ENCODE data around the gene GABARAPL2.

GABARAPL2 gene

GRCh38 chr16:75579281-75579834 lies 13.2 kb downstream of the GABARAPL2 start:
- Histone ChIP-seq H2AFZ (ENCODE audit: low read depth, low read length) (no peak overlapping the region), H3K27ac (ENCODE audit: low read length) (no peak overlapping the region), H4K20me1 (ENCODE audit: insufficient read depth, low read length) (peaks cover 13% of the 10 kb centered on the region), H3K27me3 (ENCODE audit: insufficient read depth, low read length, poor library complexity) (no peaks in the 10 kb centered on the region), H3K4me1 (ENCODE audit: insufficient read depth, low read length) (no peaks in the 10 kb centered on the region), H3K4me2 (ENCODE audit: insufficient read depth, low read length) (no peak overlapping the region), H3K9ac (ENCODE audit: low read depth, low read length) (no peak overlapping the region), H3K79me2 (ENCODE audit: insufficient read depth, low read length) (peaks cover 2% of the 10 kb centered on the region; the same call in 1 of the 2 replicates), H3K4me3 (ENCODE audit: low read depth in 1 of 2, low read length in 2 of 2) (no peak overlapping the region), H3K9me3 (ENCODE audit: insufficient read depth, low read length, severe bottlenecking) (no peaks in the 10 kb centered on the region), H3K36me3 (ENCODE audit: insufficient read depth, low read length) (peaks cover 58% of the 10 kb centered on the region)
- DNase-seq, result no peak
- TF ChIP-seq EZH2 (IDR thresholded peaks at IDR 0.05; ENCODE audit: borderline replicate concordance, low read depth, low read length, severe bottlenecking) (no peak), CTCF (IDR thresholded peaks at IDR 0.05; ENCODE audit: borderline replicate concordance, extremely low read depth, low read length, poor library complexity, severe bottlenecking) (no peak)
- no peak for ATAC-seq (ENCODE audit: insufficient read depth, low read depth)

- no peak for ATAC-seq (ENCODE audit: insufficient read depth, low read depth)
Observed at GRCh38 chr16:75584108-75584507, 17.9 kb downstream of the GABARAPL2 start.

GRCh38 chr16:75588716-75589115 lies 22.5 kb downstream of the GABARAPL2 start:
- DNase-seq (no peak), ATAC-seq (ENCODE audit: insufficient read depth, low read depth) (no peak)
- no peak overlapping the region for H3K4me3 ChIP-seq (ENCODE audit: low read depth in 1 of 2, low read length in 2 of 2)

More at GRCh38 chr16:75584108-75584507, 17.9 kb downstream of the GABARAPL2 start:
- no peaks in the 10 kb centered on the region for H3K27me3 ChIP-seq (ENCODE audit: insufficient read depth, low read length, poor library complexity)
- peaks cover 25% of the 10 kb centered on the region for H3K36me3 ChIP-seq (ENCODE audit: insufficient read depth, low read length)
- H2AFZ ChIP-seq (ENCODE audit: low read depth, low read length), result no peak overlapping the region
- no peaks in the 10 kb centered on the region for H3K4me1 ChIP-seq (ENCODE audit: insufficient read depth, low read length)
- H3K79me2 ChIP-seq (ENCODE audit: insufficient read depth, low read length), result no peaks in the 10 kb centered on the region
- no peak overlapping the region for H3K4me3 ChIP-seq (ENCODE audit: low read depth in 1 of 2, low read length in 2 of 2)
- H3K9me3 ChIP-seq (ENCODE audit: insufficient read depth, low read length, severe bottlenecking), result no peaks in the 10 kb centered on the region
- no peak for DNase-seq
- no peak overlapping the region for H3K9ac ChIP-seq (ENCODE audit: low read depth, low read length)
- TF ChIP-seq EZH2 (IDR thresholded peaks at IDR 0.05; ENCODE audit: borderline replicate concordance, low read depth, low read length, severe bottlenecking) (no peak), CTCF (IDR thresholded peaks at IDR 0.05; ENCODE audit: borderline replicate concordance, extremely low read depth, low read length, poor library complexity, severe bottlenecking) (no peak)
- no peak overlapping the region for H3K4me2 ChIP-seq (ENCODE audit: insufficient read depth, low read length)
- no peak overlapping the region for H3K27ac ChIP-seq (ENCODE audit: low read length)
- peaks cover 3% of the 10 kb centered on the region; the same call in 1 of the 2 replicates for H4K20me1 ChIP-seq (ENCODE audit: insufficient read depth, low read length)

More at GRCh38 chr16:75588716-75589115, 22.5 kb downstream of the GABARAPL2 start:
- Histone ChIP-seq H3K27me3 (ENCODE audit: insufficient read depth, low read length, poor library complexity) (no peaks in the 10 kb centered on the region), H3K27ac (ENCODE audit: low read length) (no peak overlapping the region), H3K36me3 (ENCODE audit: insufficient read depth, low read length) (peaks cover 19% of the 10 kb centered on the region), H3K79me2 (ENCODE audit: insufficient read depth, low read length) (no peaks in the 10 kb centered on the region), H4K20me1 (ENCODE audit: insufficient read depth, low read length) (0 out of 2 replicates have a peak, but pooled peaks cover 3% of the 10 kb centered on the region), H3K4me1 (ENCODE audit: insufficient read depth, low read length) (no peaks in the 10 kb centered on the region), H3K9ac (ENCODE audit: low read depth, low read length) (no peak overlapping the region), H3K4me2 (ENCODE audit: insufficient read depth, low read length) (no peak overlapping the region), H2AFZ (ENCODE audit: low read depth, low read length) (no peak overlapping the region), H3K9me3 (ENCODE audit: insufficient read depth, low read length, severe bottlenecking) (no peaks in the 10 kb centered on the region)
- TF ChIP-seq EZH2 (IDR thresholded peaks at IDR 0.05; ENCODE audit: borderline replicate concordance, low read depth, low read length, severe bottlenecking) (no peak), CTCF (IDR thresholded peaks at IDR 0.05; ENCODE audit: borderline replicate concordance, extremely low read depth, low read length, poor library complexity, severe bottlenecking) (no peak)

Measured in DND-41 (cell line).